ENCODE results near the gene HTR4.
A peak's percentile ranks its signal among the peaks of the same experiment; 100 is the strongest.
"Not testable (repeated sequence)": the region's sequence is repeated elsewhere in the genome, so short reads cannot be mapped to it uniquely, and the experiment has no call there.

Gene HTR4

GRCh38 chr5:148683651-148684050 lies 29.3 kb upstream of the HTR4 start:
- POLR2A ChIA-PET = no interaction called here
- H3K4me3 ChIP-seq (ENCODE audit: control insufficient read depth in 1 of 7, extremely low read depth in 1 of 7, insufficient read depth in 4 of 7, low read depth in 2 of 7, low read length in 6 of 7) = no peak overlapping the region
- CTCF ChIA-PET = interaction anchor here (0.7 kb wide), 1 partner anchor 14 kb away, joined by 3 read pairs; no protein-coding TSS in a partner anchor
- WGBS (ENCODE audit: insufficient coverage) = 89% methylated on average over 2 of the region's 2 CpGs
- no peaks in the 10 kb centered on the region for H3K4me1 ChIP-seq (ENCODE audit: control extremely low read depth in 1 of 4, control insufficient read depth in 4 of 4, insufficient read depth in 4 of 4, low read length in 3 of 4)
- H3K9me3 ChIP-seq (ENCODE audit: control extremely low read depth in 1 of 5, control insufficient read depth in 4 of 5, insufficient read depth in 2 of 5, low read depth in 1 of 5, low read length in 4 of 5) = peaks cover 0 to 7% (median 0%) of the 10 kb centered on the region in 5 experiments
- no peak overlapping the region for H3K27ac ChIP-seq (ENCODE audit: insufficient read depth in 1 of 2, low read depth in 1 of 2, low read length in 2 of 2, poor library complexity in 1 of 2, severe bottlenecking in 2 of 2)
- peaks cover 0 to 3% (median 0%) of the 10 kb centered on the region in 5 experiments for H3K27me3 ChIP-seq (replicated peaks in 2 of 5; ENCODE audit: control insufficient read depth in 4 of 5, insufficient read depth in 5 of 5, low read length in 4 of 5)
- H3K36me3 ChIP-seq (ENCODE audit: control insufficient read depth in 4 of 4, insufficient read depth in 4 of 4, low read length in 3 of 4) = no peaks in the 10 kb centered on the region
- no peak for DNase-seq

- Histone ChIP-seq H3K4me1 (ENCODE audit: control extremely low read depth in 1 of 4, control insufficient read depth in 4 of 4, insufficient read depth in 4 of 4, low read length in 3 of 4) (no peaks in the 10 kb centered on the region), H3K36me3 (ENCODE audit: control insufficient read depth in 4 of 4, insufficient read depth in 4 of 4, low read length in 3 of 4) (no peaks in the 10 kb centered on the region), H3K27ac (ENCODE audit: insufficient read depth in 1 of 2, low read depth in 1 of 2, low read length in 2 of 2, poor library complexity in 1 of 2, severe bottlenecking in 2 of 2) (no peak overlapping the region), H3K9me3 (ENCODE audit: control extremely low read depth in 1 of 5, control insufficient read depth in 4 of 5, insufficient read depth in 2 of 5, low read depth in 1 of 5, low read length in 4 of 5) (no peaks in the 10 kb centered on the region), H3K4me3 (ENCODE audit: control insufficient read depth in 1 of 7, extremely low read depth in 1 of 7, insufficient read depth in 4 of 7, low read depth in 2 of 7, low read length in 6 of 7) (no peak overlapping the region), H3K27me3 (replicated peaks in 2 of 5; ENCODE audit: control insufficient read depth in 4 of 5, insufficient read depth in 5 of 5, low read length in 4 of 5) (peaks cover 0 to 5% (median 0%) of the 10 kb centered on the region in 5 experiments)
- DNase-seq = peak in 2 of 3 donors; percentile 5 to 42
- POLR2A ChIA-PET = no interaction called here
- 50% methylated on average over 1 of the region's 8 CpGs for WGBS (ENCODE audit: insufficient coverage)
- CTCF ChIA-PET = interaction anchor here (1.1 kb wide), 1 partner anchor 440 kb away, joined by 3 read pairs; no protein-coding TSS in a partner anchor
Observed at GRCh38 chr5:148682058-148683026, 28.0 kb upstream of the HTR4 start.

GRCh38 chr5:148681157-148682057 lies 27.1 kb upstream of the HTR4 start:
- Histone ChIP-seq H3K4me3 (ENCODE audit: control insufficient read depth in 1 of 7, extremely low read depth in 1 of 7, insufficient read depth in 4 of 7, low read depth in 2 of 7, low read length in 6 of 7) (no peak overlapping the region), H3K9me3 (ENCODE audit: control extremely low read depth in 1 of 5, control insufficient read depth in 4 of 5, insufficient read depth in 2 of 5, low read depth in 1 of 5, low read length in 4 of 5) (no peaks in the 10 kb centered on the region), H3K27me3 (replicated peaks in 2 of 5; ENCODE audit: control insufficient read depth in 4 of 5, insufficient read depth in 5 of 5, low read length in 4 of 5) (peaks cover 0 to 8% (median 0%) of the 10 kb centered on the region in 5 experiments), H3K4me1 (ENCODE audit: control extremely low read depth in 1 of 4, control insufficient read depth in 4 of 4, insufficient read depth in 4 of 4, low read length in 3 of 4) (no peaks in the 10 kb centered on the region), H3K36me3 (ENCODE audit: control insufficient read depth in 4 of 4, insufficient read depth in 4 of 4, low read length in 3 of 4) (no peaks in the 10 kb centered on the region), H3K27ac (ENCODE audit: insufficient read depth in 1 of 2, low read depth in 1 of 2, low read length in 2 of 2, poor library complexity in 1 of 2, severe bottlenecking in 2 of 2) (no peak overlapping the region)
- POLR2A ChIA-PET = no interaction called here
- no peak for DNase-seq
- CTCF ChIA-PET = no interaction called here
- WGBS (ENCODE audit: insufficient coverage) = 100% methylated on average over 2 of the region's 6 CpGs

DNA sequence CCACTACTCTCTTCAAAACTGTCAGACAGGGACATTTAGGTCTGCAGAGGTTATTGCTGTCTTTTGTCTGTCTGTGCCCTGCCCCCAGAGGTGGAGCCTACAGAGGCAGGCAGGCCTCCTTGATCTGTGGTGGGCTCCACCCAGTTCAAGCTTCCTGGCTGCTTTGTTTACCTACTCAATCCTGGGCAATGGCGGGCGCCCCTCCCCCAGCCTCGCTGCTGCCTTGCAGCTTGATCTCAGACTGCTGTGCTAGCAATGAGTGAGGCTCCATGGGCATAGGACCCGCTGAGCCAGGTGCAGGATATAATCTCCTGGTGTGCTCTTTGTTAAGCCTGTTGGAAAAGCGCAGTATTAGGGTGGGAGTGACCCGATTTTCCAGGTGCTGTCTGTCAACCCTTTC lies 19.4 kb upstream of the HTR4 start:
- H3K4me3 ChIP-seq (ENCODE audit: control insufficient read depth in 1 of 7, extremely low read depth in 1 of 7, insufficient read depth in 4 of 7, low read depth in 2 of 7, low read length in 6 of 7); POLR2A ChIA-PET; DNase-seq; H3K4me1 ChIP-seq (ENCODE audit: control extremely low read depth in 1 of 4, control insufficient read depth in 4 of 4, insufficient read depth in 4 of 4, low read length in 3 of 4); H3K9me3 ChIP-seq (ENCODE audit: control extremely low read depth in 1 of 5, control insufficient read depth in 4 of 5, insufficient read depth in 2 of 5, low read depth in 1 of 5, low read length in 4 of 5); H3K27me3 ChIP-seq (replicated peaks in 2 of 5; ENCODE audit: control insufficient read depth in 4 of 5, insufficient read depth in 5 of 5, low read length in 4 of 5); H3K27ac ChIP-seq (ENCODE audit: insufficient read depth in 1 of 2, low read depth in 1 of 2, low read length in 2 of 2, poor library complexity in 1 of 2, severe bottlenecking in 2 of 2); CTCF ChIA-PET; H3K36me3 ChIP-seq (ENCODE audit: control insufficient read depth in 4 of 4, insufficient read depth in 4 of 4, low read length in 3 of 4): not testable (repeated sequence)
- 90% methylated on average over 5 of the region's 6 CpGs for WGBS (ENCODE audit: insufficient coverage)

- Histone ChIP-seq H3K4me1 (ENCODE audit: control extremely low read depth in 1 of 4, control insufficient read depth in 4 of 4, insufficient read depth in 4 of 4, low read length in 3 of 4) (no peaks in the 10 kb centered on the region), H3K9me3 (ENCODE audit: control extremely low read depth in 1 of 5, control insufficient read depth in 4 of 5, insufficient read depth in 2 of 5, low read depth in 1 of 5, low read length in 4 of 5) (no peaks in the 10 kb centered on the region), H3K27me3 (replicated peaks in 2 of 5; ENCODE audit: control insufficient read depth in 4 of 5, insufficient read depth in 5 of 5, low read length in 4 of 5) (no peaks in the 10 kb centered on the region), H3K36me3 (ENCODE audit: control insufficient read depth in 4 of 4, insufficient read depth in 4 of 4, low read length in 3 of 4) (no peaks in the 10 kb centered on the region), H3K4me3 (ENCODE audit: control insufficient read depth in 1 of 7, extremely low read depth in 1 of 7, insufficient read depth in 4 of 7, low read depth in 2 of 7, low read length in 6 of 7) (no peak overlapping the region), H3K27ac (ENCODE audit: insufficient read depth in 1 of 2, low read depth in 1 of 2, low read length in 2 of 2, poor library complexity in 1 of 2, severe bottlenecking in 2 of 2) (no peak overlapping the region)
- no peak for DNase-seq
- POLR2A ChIA-PET = no interaction called here
- WGBS (ENCODE audit: insufficient coverage) = 50% methylated on average over 1 of the region's 4 CpGs
- CTCF ChIA-PET = no interaction called here
Observed at GRCh38 chr5:148666353-148666752, 12.0 kb upstream of the HTR4 start.

- WGBS (ENCODE audit: insufficient coverage) = 91% methylated on average over 6 of the region's 7 CpGs
- no peak for DNase-seq
- H3K4me3 ChIP-seq (ENCODE audit: control insufficient read depth in 1 of 7, extremely low read depth in 1 of 7, insufficient read depth in 4 of 7, low read depth in 2 of 7, low read length in 6 of 7) = no peak overlapping the region
- no peaks in the 10 kb centered on the region for H3K36me3 ChIP-seq (ENCODE audit: control insufficient read depth in 4 of 4, insufficient read depth in 4 of 4, low read length in 3 of 4)
- H3K9me3 ChIP-seq (ENCODE audit: control extremely low read depth in 1 of 5, control insufficient read depth in 4 of 5, insufficient read depth in 2 of 5, low read depth in 1 of 5, low read length in 4 of 5) = no peaks in the 10 kb centered on the region
- peaks cover 0 to 5% (median 0%) of the 10 kb centered on the region in 5 experiments for H3K27me3 ChIP-seq (replicated peaks in 2 of 5; ENCODE audit: control insufficient read depth in 4 of 5, insufficient read depth in 5 of 5, low read length in 4 of 5)
- H3K27ac ChIP-seq (ENCODE audit: insufficient read depth in 1 of 2, low read depth in 1 of 2, low read length in 2 of 2, poor library complexity in 1 of 2, severe bottlenecking in 2 of 2) = no peak overlapping the region
- POLR2A ChIA-PET = no interaction called here
- CTCF ChIA-PET = no interaction called here
- H3K4me1 ChIP-seq (ENCODE audit: control extremely low read depth in 1 of 4, control insufficient read depth in 4 of 4, insufficient read depth in 4 of 4, low read length in 3 of 4) = no peaks in the 10 kb centered on the region
Observed at GRCh38 chr5:148665431-148665830, 11.1 kb upstream of the HTR4 start.

DNA sequence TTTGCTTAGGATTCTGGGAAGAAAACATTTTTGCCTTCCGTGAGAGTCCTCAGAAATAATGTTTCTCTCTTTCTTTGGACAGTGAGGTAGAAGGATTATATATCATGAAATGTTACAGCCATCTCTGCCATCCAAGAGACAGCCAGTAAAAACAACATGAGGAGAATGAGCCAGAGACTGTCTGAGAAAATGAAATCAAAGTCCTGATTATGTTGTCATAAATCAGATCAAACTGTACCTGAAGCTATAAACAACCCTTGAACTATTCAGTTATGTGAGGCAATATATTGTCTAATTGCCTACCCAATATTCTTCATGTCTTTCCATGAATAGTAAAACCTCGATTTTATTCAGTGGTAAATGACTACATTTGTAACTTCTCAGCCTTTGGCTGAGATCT lies 9.2 kb upstream of the HTR4 start:
- no peaks in the 10 kb centered on the region for H3K4me1 ChIP-seq (ENCODE audit: control extremely low read depth in 1 of 4, control insufficient read depth in 4 of 4, insufficient read depth in 4 of 4, low read length in 3 of 4)
- H3K27ac ChIP-seq (ENCODE audit: insufficient read depth in 1 of 2, low read depth in 1 of 2, low read length in 2 of 2, poor library complexity in 1 of 2, severe bottlenecking in 2 of 2) = no peak overlapping the region
- POLR2A ChIA-PET = no interaction called here
- no peak for DNase-seq
- 100% methylated on average over 1 of the region's 2 CpGs for WGBS (ENCODE audit: insufficient coverage)
- no peaks in the 10 kb centered on the region for H3K36me3 ChIP-seq (ENCODE audit: control insufficient read depth in 4 of 4, insufficient read depth in 4 of 4, low read length in 3 of 4)
- CTCF ChIA-PET = no interaction called here
- no peaks in the 10 kb centered on the region for H3K9me3 ChIP-seq (ENCODE audit: control extremely low read depth in 1 of 5, control insufficient read depth in 4 of 5, insufficient read depth in 2 of 5, low read depth in 1 of 5, low read length in 4 of 5)
- H3K4me3 ChIP-seq (ENCODE audit: control insufficient read depth in 1 of 7, extremely low read depth in 1 of 7, insufficient read depth in 4 of 7, low read depth in 2 of 7, low read length in 6 of 7) = no peak overlapping the region
- H3K27me3 ChIP-seq (replicated peaks in 2 of 5; ENCODE audit: control insufficient read depth in 4 of 5, insufficient read depth in 5 of 5, low read length in 4 of 5) = peaks cover 1 to 8% (median 5%) of the 10 kb centered on the region in 5 experiments
